ENCODE measurements around the gene CAV1. TPM values are rescaled to one million over a fixed set of nuclear protein-coding genes. Genes with fewer than 3 reads are reported as not detected.

The CAV1 gene
- total RNA-seq, 1 experiment from 2014 or later: 20.2 TPM

- H3K14ac ChIP-seq (ENCODE audit: insufficient read depth, low read length): no peak overlapping the region
- no peak overlapping the region for H3K27ac ChIP-seq (ENCODE audit: insufficient read length, low read depth, low read length)
- no peaks in the 10 kb centered on the region for H3K9me3 ChIP-seq (ENCODE audit: control insufficient read depth, low read depth, low read length)
- H3K4me3 Mint-ChIP-seq: no peak overlapping the region
- H4K8ac ChIP-seq (replicated peaks; ENCODE audit: insufficient read length, low read depth, low read length): no peak overlapping the region
- H3K23me2 ChIP-seq (ENCODE audit: insufficient read length, low read depth, low read length, poor library complexity, severe bottlenecking): no peaks in the 10 kb centered on the region
- H3K18ac ChIP-seq (ENCODE audit: insufficient read length, low read depth, low read length): no peak overlapping the region
- H3K36me3 Mint-ChIP-seq (ENCODE audit: insufficient read depth in 1 of 3, low read depth in 3 of 3): no peaks in the 10 kb centered on the region
- H3K9ac ChIP-seq (ENCODE audit: extremely low read depth, insufficient read length, low read length): no peak overlapping the region
- no peak overlapping the region for H2AFZ ChIP-seq (ENCODE audit: low read length)
- no peak overlapping the region for H2BK120ac ChIP-seq (ENCODE audit: low read depth, low read length, poor library complexity, severe bottlenecking)
- WGBS (ENCODE audit: extremely low coverage, insufficient read length, low lambda C conversion rate): no CpG with 5 or more reads among the region's 5 CpGs
- H2BK20ac ChIP-seq (ENCODE audit: low read depth, low read length, poor library complexity, severe bottlenecking): no peak overlapping the region
- H3K27ac Mint-ChIP-seq: no peak overlapping the region
- no peaks in the 10 kb centered on the region for H3K4me1 ChIP-seq (ENCODE audit: insufficient read depth, low read length)
- no peaks in the 10 kb centered on the region for H4K20me1 ChIP-seq (ENCODE audit: control insufficient read depth, insufficient read depth, insufficient read length)
- H3K27me3 ChIP-seq (ENCODE audit: insufficient read depth, low read length): no peaks in the 10 kb centered on the region
- no peak overlapping the region for H3K4ac ChIP-seq (ENCODE audit: low read depth, low read length)
- H3K79me1 ChIP-seq (ENCODE audit: insufficient read depth, low read depth, low read length, poor library complexity, severe bottlenecking): no peaks in the 10 kb centered on the region
- no peak overlapping the region for H2BK5ac ChIP-seq (ENCODE audit: insufficient read length, low read length)
- no peak overlapping the region for H2BK12ac ChIP-seq (ENCODE audit: insufficient read length, low read depth, low read length)
- H3K9me3 Mint-ChIP-seq: peaks cover 0 to 3% of the 10 kb centered on the region in 2 experiments; a peak in 2 of 5 replicates
- H3K79me2 ChIP-seq (ENCODE audit: insufficient read depth, low read length): no peaks in the 10 kb centered on the region
- H4K91ac ChIP-seq (ENCODE audit: insufficient read length, low read depth, low read length): no peak overlapping the region
- H3K23ac ChIP-seq (ENCODE audit: insufficient read length, low read depth, low read length): no peak overlapping the region
- no peak overlapping the region for H3K4me2 ChIP-seq (ENCODE audit: insufficient read depth, insufficient read length, low read length)
- no peak overlapping the region for H4K5ac ChIP-seq (ENCODE audit: insufficient read length, low read depth, low read length)
- H2AK5ac ChIP-seq (ENCODE audit: insufficient read length, low read length): no peak overlapping the region
- H3K56ac ChIP-seq (ENCODE audit: insufficient read length, low read depth, low read length): no peak overlapping the region
- DNase-seq: no peak
- TF ChIP-seq, protein P1, sequence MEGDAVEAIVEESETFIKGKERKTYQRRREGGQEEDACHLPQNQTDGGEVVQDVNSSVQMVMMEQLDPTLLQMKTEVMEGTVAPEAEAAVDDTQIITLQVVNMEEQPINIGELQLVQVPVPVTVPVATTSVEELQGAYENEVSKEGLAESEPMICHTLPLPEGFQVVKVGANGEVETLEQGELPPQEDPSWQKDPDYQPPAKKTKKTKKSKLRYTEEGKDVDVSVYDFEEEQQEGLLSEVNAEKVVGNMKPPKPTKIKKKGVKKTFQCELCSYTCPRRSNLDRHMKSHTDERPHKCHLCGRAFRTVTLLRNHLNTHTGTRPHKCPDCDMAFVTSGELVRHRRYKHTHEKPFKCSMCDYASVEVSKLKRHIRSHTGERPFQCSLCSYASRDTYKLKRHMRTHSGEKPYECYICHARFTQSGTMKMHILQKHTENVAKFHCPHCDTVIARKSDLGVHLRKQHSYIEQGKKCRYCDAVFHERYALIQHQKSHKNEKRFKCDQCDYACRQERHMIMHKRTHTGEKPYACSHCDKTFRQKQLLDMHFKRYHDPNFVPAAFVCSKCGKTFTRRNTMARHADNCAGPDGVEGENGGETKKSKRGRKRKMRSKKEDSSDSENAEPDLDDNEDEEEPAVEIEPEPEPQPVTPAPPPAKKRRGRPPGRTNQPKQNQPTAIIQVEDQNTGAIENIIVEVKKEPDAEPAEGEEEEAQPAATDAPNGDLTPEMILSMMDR (conservative IDR thresholded peaks at IDR 0.05): no peak
- H2BK15ac ChIP-seq (ENCODE audit: low read depth, low read length): no peak overlapping the region
- no peaks in the 10 kb centered on the region for H3K27me3 Mint-ChIP-seq (ENCODE audit: low read depth)
- peaks cover 0 to 2% of the 10 kb centered on the region in 2 experiments; a peak in 1 of 4 replicates for H3K4me1 Mint-ChIP-seq
- H3T11ph ChIP-seq (ENCODE audit: low read length): no peak overlapping the region
Observed at GRCh38 chr7:116582806-116583444, 58.1 kb downstream of the CAV1 start.

Measured in H9 (cell line).